Measurements from ENCODE around the gene CNTN6.

The CNTN6 gene

GRCh38 chr3:1138036-1138435, 45.2 kb downstream of the CNTN6 start:
- no peak overlapping the region for H3K9ac ChIP-seq (ENCODE audit: low read length)
- H4K8ac ChIP-seq (ENCODE audit: low read depth, low read length) = no peak overlapping the region
- WGBS (ENCODE audit: extremely low coverage, insufficient coverage, low lambda C conversion rate) = no CpG with 5 or more reads among the region's 2 CpGs
- no peak overlapping the region for H4K5ac ChIP-seq (ENCODE audit: low read length)
- no peak overlapping the region for H3K56ac ChIP-seq (ENCODE audit: low read length)
- no peak overlapping the region for H3K27ac ChIP-seq (ENCODE audit: low read depth, low read length)
- no peaks in the 10 kb centered on the region for H3K27me3 ChIP-seq (ENCODE audit: insufficient read depth, low read length, poor library complexity)
- no peaks in the 10 kb centered on the region for H3K4me1 ChIP-seq (ENCODE audit: control insufficient read depth, low read depth, low read length)
- H3K79me2 ChIP-seq (ENCODE audit: control insufficient read depth, insufficient read depth, low read length) = no peaks in the 10 kb centered on the region
- H3K36me3 ChIP-seq (ENCODE audit: control insufficient read depth, insufficient read depth, low read length) = no peaks in the 10 kb centered on the region
- H3K4ac ChIP-seq (ENCODE audit: low read depth, low read length) = no peak overlapping the region
- no peak for DNase-seq
- no peaks in the 10 kb centered on the region for H3K79me1 ChIP-seq (ENCODE audit: low read length)
- no peak overlapping the region for H2AK5ac ChIP-seq (ENCODE audit: low read length)
- no peak overlapping the region for H2BK5ac ChIP-seq (ENCODE audit: low read length)
- H2BK15ac ChIP-seq (replicated peaks; ENCODE audit: low read depth) = no peak overlapping the region
- H2BK120ac ChIP-seq (ENCODE audit: low read depth, low read length) = no peak overlapping the region
- no peak overlapping the region for H3K4me3 ChIP-seq (ENCODE audit: low read length)
- H3K4me2 ChIP-seq (ENCODE audit: low read length) = no peak overlapping the region
- H3K18ac ChIP-seq (ENCODE audit: low read length) = no peak overlapping the region
- H3K23ac ChIP-seq (ENCODE audit: low read length) = no peak overlapping the region

DNA sequence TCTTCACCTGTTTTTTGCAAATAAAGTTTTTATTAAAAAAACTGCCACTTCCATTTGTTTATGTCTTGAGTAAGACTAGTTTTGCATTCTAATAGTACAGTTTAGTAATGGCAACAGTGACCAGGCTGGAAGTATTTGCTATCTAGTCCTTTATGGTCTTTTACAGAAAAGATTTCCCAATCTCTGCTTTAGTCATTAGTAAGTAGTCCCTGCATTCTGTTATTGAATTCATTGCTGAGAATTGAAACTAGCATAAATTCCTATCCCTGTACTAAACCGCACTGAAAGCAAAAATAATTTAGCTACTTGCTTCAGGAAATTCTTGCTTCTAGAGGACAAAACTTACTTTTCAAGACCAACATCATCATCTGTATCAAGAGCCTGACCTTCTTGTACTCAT, 46.2 kb downstream of the CNTN6 start:
- Histone ChIP-seq H3K23ac (ENCODE audit: low read length) (no peak overlapping the region), H2BK5ac (ENCODE audit: low read length) (no peak overlapping the region), H3K9ac (ENCODE audit: low read length) (no peak overlapping the region), H3K4me2 (ENCODE audit: low read length) (no peak overlapping the region), H3K27ac (ENCODE audit: low read depth, low read length) (no peak overlapping the region), H4K5ac (ENCODE audit: low read length) (no peak overlapping the region), H3K18ac (ENCODE audit: low read length) (no peak overlapping the region), H3K36me3 (ENCODE audit: control insufficient read depth, insufficient read depth, low read length) (no peaks in the 10 kb centered on the region), H2BK15ac (replicated peaks; ENCODE audit: low read depth) (no peak overlapping the region), H2AK5ac (ENCODE audit: low read length) (no peak overlapping the region), H3K79me1 (ENCODE audit: low read length) (no peaks in the 10 kb centered on the region), H4K8ac (ENCODE audit: low read depth, low read length) (no peak overlapping the region), H3K56ac (ENCODE audit: low read length) (no peak overlapping the region), H3K79me2 (ENCODE audit: control insufficient read depth, insufficient read depth, low read length) (no peaks in the 10 kb centered on the region), H3K27me3 (ENCODE audit: insufficient read depth, low read length, poor library complexity) (no peaks in the 10 kb centered on the region), H3K4me1 (ENCODE audit: control insufficient read depth, low read depth, low read length) (no peaks in the 10 kb centered on the region), H3K4ac (ENCODE audit: low read depth, low read length) (no peak overlapping the region), H2BK120ac (ENCODE audit: low read depth, low read length) (no peak overlapping the region), H3K4me3 (ENCODE audit: low read length) (no peak overlapping the region)
- no CpG with 5 or more reads among the region's 1 CpG for WGBS (ENCODE audit: extremely low coverage, insufficient coverage, low lambda C conversion rate)
- no peak for DNase-seq

- H3K27ac ChIP-seq (ENCODE audit: low read depth, low read length) = no peak overlapping the region
- no peak overlapping the region for H3K9ac ChIP-seq (ENCODE audit: low read length)
- H2BK15ac ChIP-seq (replicated peaks; ENCODE audit: low read depth) = no peak overlapping the region
- no peaks in the 10 kb centered on the region for H3K4me1 ChIP-seq (ENCODE audit: control insufficient read depth, low read depth, low read length)
- no peaks in the 10 kb centered on the region for H3K79me1 ChIP-seq (ENCODE audit: low read length)
- no peak overlapping the region for H2BK120ac ChIP-seq (ENCODE audit: low read depth, low read length)
- WGBS (ENCODE audit: extremely low coverage, insufficient coverage, low lambda C conversion rate) = no CpG with 5 or more reads among the region's 1 CpG
- no peak overlapping the region for H2AK5ac ChIP-seq (ENCODE audit: low read length)
- no peak for DNase-seq
- no peak overlapping the region for H4K5ac ChIP-seq (ENCODE audit: low read length)
- H3K4ac ChIP-seq (ENCODE audit: low read depth, low read length) = no peak overlapping the region
- H3K27me3 ChIP-seq (ENCODE audit: insufficient read depth, low read length, poor library complexity) = no peaks in the 10 kb centered on the region
- no peaks in the 10 kb centered on the region for H3K79me2 ChIP-seq (ENCODE audit: control insufficient read depth, insufficient read depth, low read length)
- no peak overlapping the region for H4K8ac ChIP-seq (ENCODE audit: low read depth, low read length)
- no peak overlapping the region for H3K4me3 ChIP-seq (ENCODE audit: low read length)
- H3K4me2 ChIP-seq (ENCODE audit: low read length) = no peak overlapping the region
- H3K56ac ChIP-seq (ENCODE audit: low read length) = no peak overlapping the region
- no peak overlapping the region for H2BK5ac ChIP-seq (ENCODE audit: low read length)
- no peak overlapping the region for H3K23ac ChIP-seq (ENCODE audit: low read length)
- no peaks in the 10 kb centered on the region for H3K36me3 ChIP-seq (ENCODE audit: control insufficient read depth, insufficient read depth, low read length)
- no peak overlapping the region for H3K18ac ChIP-seq (ENCODE audit: low read length)
These were observed 54.5 kb downstream of the CNTN6 start for GRCh38 chr3:1147326-1147725.

- H3K79me2 ChIP-seq (ENCODE audit: control insufficient read depth, insufficient read depth, low read length) = no peaks in the 10 kb centered on the region
- no peaks in the 10 kb centered on the region for H3K27me3 ChIP-seq (ENCODE audit: insufficient read depth, low read length, poor library complexity)
- H2BK5ac ChIP-seq (ENCODE audit: low read length) = no peak overlapping the region
- H3K23ac ChIP-seq (ENCODE audit: low read length) = no peak overlapping the region
- no peak overlapping the region for H2AK5ac ChIP-seq (ENCODE audit: low read length)
- no peak overlapping the region for H3K9ac ChIP-seq (ENCODE audit: low read length)
- H3K4ac ChIP-seq (ENCODE audit: low read depth, low read length) = no peak overlapping the region
- no peak overlapping the region for H4K8ac ChIP-seq (ENCODE audit: low read depth, low read length)
- no peak overlapping the region for H3K56ac ChIP-seq (ENCODE audit: low read length)
- H2BK15ac ChIP-seq (replicated peaks; ENCODE audit: low read depth) = no peak overlapping the region
- 100% methylated on average over 2 of the region's 2 CpGs for WGBS (ENCODE audit: extremely low coverage, insufficient coverage, low lambda C conversion rate)
- H2BK120ac ChIP-seq (ENCODE audit: low read depth, low read length) = no peak overlapping the region
- H4K5ac ChIP-seq (ENCODE audit: low read length) = no peak overlapping the region
- no peak overlapping the region for H3K4me3 ChIP-seq (ENCODE audit: low read length)
- H3K36me3 ChIP-seq (ENCODE audit: control insufficient read depth, insufficient read depth, low read length) = no peaks in the 10 kb centered on the region
- DNase-seq = no peak
- H3K18ac ChIP-seq (ENCODE audit: low read length) = no peak overlapping the region
- no peaks in the 10 kb centered on the region for H3K79me1 ChIP-seq (ENCODE audit: low read length)
- no peak overlapping the region for H3K4me2 ChIP-seq (ENCODE audit: low read length)
- no peaks in the 10 kb centered on the region for H3K4me1 ChIP-seq (ENCODE audit: control insufficient read depth, low read depth, low read length)
- no peak overlapping the region for H3K27ac ChIP-seq (ENCODE audit: low read depth, low read length)
These were observed 55.0 kb downstream of the CNTN6 start for GRCh38 chr3:1147819-1148218.

DNA sequence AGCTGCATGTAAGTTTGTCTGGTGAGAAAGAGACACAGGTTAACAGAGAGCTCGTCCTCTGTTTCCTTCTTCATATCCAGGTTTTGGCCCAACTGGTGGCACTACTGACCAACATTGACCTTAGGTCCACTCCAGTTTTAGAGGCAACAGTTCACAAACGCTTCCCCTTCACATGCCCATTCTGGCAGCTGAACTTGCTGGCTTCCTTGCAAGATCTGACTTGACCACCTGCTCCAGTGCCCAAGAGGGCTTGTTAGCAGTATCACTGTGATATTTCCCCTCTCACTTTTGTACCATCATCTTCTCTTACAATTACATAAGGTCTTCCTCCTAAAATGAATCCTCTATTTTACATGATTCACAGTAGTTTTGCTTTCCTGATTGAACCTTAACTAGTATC, 71.3 kb downstream of the CNTN6 start:
- no peak overlapping the region for H3K4me2 ChIP-seq (ENCODE audit: low read length)
- no peak overlapping the region for H2BK120ac ChIP-seq (ENCODE audit: low read depth, low read length)
- WGBS (ENCODE audit: extremely low coverage, insufficient coverage, low lambda C conversion rate) = no CpG with 5 or more reads among the region's 2 CpGs
- H2BK5ac ChIP-seq (ENCODE audit: low read length) = no peak overlapping the region
- no peaks in the 10 kb centered on the region for H3K79me1 ChIP-seq (ENCODE audit: low read length)
- no peak overlapping the region for H2AK5ac ChIP-seq (ENCODE audit: low read length)
- no peak overlapping the region for H3K27ac ChIP-seq (ENCODE audit: low read depth, low read length)
- no peak overlapping the region for H3K9ac ChIP-seq (ENCODE audit: low read length)
- H3K23ac ChIP-seq (ENCODE audit: low read length) = no peak overlapping the region
- no peak for DNase-seq
- no peaks in the 10 kb centered on the region for H3K79me2 ChIP-seq (ENCODE audit: control insufficient read depth, insufficient read depth, low read length)
- no peak overlapping the region for H4K5ac ChIP-seq (ENCODE audit: low read length)
- no peak overlapping the region for H3K4ac ChIP-seq (ENCODE audit: low read depth, low read length)
- no peak overlapping the region for H4K8ac ChIP-seq (ENCODE audit: low read depth, low read length)
- H3K4me3 ChIP-seq (ENCODE audit: low read length) = no peak overlapping the region
- no peak overlapping the region for H3K18ac ChIP-seq (ENCODE audit: low read length)
- no peaks in the 10 kb centered on the region for H3K4me1 ChIP-seq (ENCODE audit: control insufficient read depth, low read depth, low read length)
- H3K56ac ChIP-seq (ENCODE audit: low read length) = no peak overlapping the region
- H3K27me3 ChIP-seq (ENCODE audit: insufficient read depth, low read length, poor library complexity) = no peaks in the 10 kb centered on the region
- no peak overlapping the region for H2BK15ac ChIP-seq (replicated peaks; ENCODE audit: low read depth)
- H3K36me3 ChIP-seq (ENCODE audit: control insufficient read depth, insufficient read depth, low read length) = no peaks in the 10 kb centered on the region

DNA sequence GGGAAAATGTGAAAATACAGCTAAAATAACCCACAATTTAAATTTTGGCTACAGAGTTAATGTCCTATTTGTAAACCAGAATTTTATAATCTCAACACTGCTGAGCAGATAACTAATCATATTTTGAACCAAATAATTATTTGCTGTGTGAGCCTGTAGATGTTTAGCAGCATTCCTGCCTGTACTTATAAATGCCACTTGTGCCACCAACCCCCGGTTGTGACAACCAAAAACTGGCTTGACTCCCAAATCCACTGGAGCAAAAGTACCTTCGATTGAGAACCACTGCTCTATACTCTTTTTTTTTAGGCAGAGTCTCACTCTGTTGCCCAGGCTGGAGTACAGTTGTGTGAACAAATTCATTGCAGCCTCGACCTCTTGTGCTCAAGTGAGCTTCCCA, 78.5 kb downstream of the CNTN6 start:
- Histone ChIP-seq H3K56ac (ENCODE audit: low read length) (no peak overlapping the region), H3K79me1 (ENCODE audit: low read length) (no peaks in the 10 kb centered on the region), H3K79me2 (ENCODE audit: control insufficient read depth, insufficient read depth, low read length) (no peaks in the 10 kb centered on the region), H2BK120ac (ENCODE audit: low read depth, low read length) (no peak overlapping the region), H2AK5ac (ENCODE audit: low read length) (no peak overlapping the region), H3K4me2 (ENCODE audit: low read length) (no peak overlapping the region), H3K4ac (ENCODE audit: low read depth, low read length) (no peak overlapping the region), H3K27me3 (ENCODE audit: insufficient read depth, low read length, poor library complexity) (no peaks in the 10 kb centered on the region), H2BK15ac (replicated peaks; ENCODE audit: low read depth) (no peak overlapping the region), H3K4me1 (ENCODE audit: control insufficient read depth, low read depth, low read length) (no peaks in the 10 kb centered on the region), H3K9ac (ENCODE audit: low read length) (no peak overlapping the region), H3K23ac (ENCODE audit: low read length) (no peak overlapping the region), H4K8ac (ENCODE audit: low read depth, low read length) (no peak overlapping the region), H2BK5ac (ENCODE audit: low read length) (no peak overlapping the region), H3K4me3 (ENCODE audit: low read length) (no peak overlapping the region), H3K18ac (ENCODE audit: low read length) (no peak overlapping the region), H4K5ac (ENCODE audit: low read length) (no peak overlapping the region), H3K36me3 (ENCODE audit: control insufficient read depth, insufficient read depth, low read length) (no peaks in the 10 kb centered on the region), H3K27ac (ENCODE audit: low read depth, low read length) (no peak overlapping the region)
- WGBS (ENCODE audit: extremely low coverage, insufficient coverage, low lambda C conversion rate) = no CpG with 5 or more reads among the region's 3 CpGs
- no peak for DNase-seq
